IMR-90 (cell line): ENCODE measurements around the gene MPPED1. TPM values are rescaled to one million over a fixed set of nuclear protein-coding genes. Genes with fewer than 3 reads are reported as not detected.

Source experiments
- ATAC-seq: fragments of 200-7000 bp; cut with Tn5 transposase; 2 replicates; pipeline ENCODE4 v1.9.1; 2020; ENCODE audit warnings: low read depth, mild to moderate bottlenecking, moderate library complexity
- BruUV-seq: library from RNA; stranded (reverse); fragments of 400-500 nt; replicated peaks from 2 replicates; lab custom pipeline; 2021; lab: Mats Ljungman, UMichigan
- CTCF ChIA-PET: fragments of 300-600 bp; formaldehyde crosslinking; extraction: SDS; loops from one replicate; lab custom pipeline; 2021; ENCODE audit warnings: antibody characterized with exemption; lab: Yijun Ruan, JAX
- POLR2A ChIA-PET: fragments of 300-600 bp; sonication (Branson Sonifier 250); formaldehyde crosslinking; loops from one replicate; lab custom pipeline; 2022; ENCODE audit warnings: antibody characterized with exemption; ENCODE audit not compliant: unreplicated experiment; lab: Charles Lee
- DNase-seq: peaks from one replicate; pipeline ENCODE4 v3.0.0; 2013
- H2AFZ ChIP-seq: replicated peaks from 2 replicates; pipeline ENCODE3; 2013; ENCODE audit warnings: low read length, mild to moderate bottlenecking; ENCODE audit not compliant: poor library complexity
- H2AK5ac ChIP-seq: 2 replicates; pipeline ENCODE4 v1.6.1; 2013; ENCODE audit warnings: low read depth, low read length, inconsistent platforms
- H2AK9ac ChIP-seq: replicated peaks from 2 replicates; pipeline ENCODE3; 2013; ENCODE audit warnings: mild to moderate bottlenecking, low read depth, low read length, moderate library complexity; ENCODE audit not compliant: poor library complexity
- H2BK120ac ChIP-seq: 2 replicates; pipeline ENCODE4 v1.6.1; 2013; ENCODE audit warnings: low read depth, low read length, inconsistent platforms
- H2BK15ac ChIP-seq: 3 replicates; pipeline ENCODE4 v1.6.1; 2013; ENCODE audit warnings: low read depth, low read length, inconsistent platforms
- H2BK20ac ChIP-seq: 2 replicates; pipeline ENCODE4 v1.6.1; 2013; ENCODE audit warnings: low read depth, mild to moderate bottlenecking, inconsistent platforms, low read length, moderate library complexity
- H2BK5ac ChIP-seq: 2 replicates; pipeline ENCODE4 v1.6.1; 2013; ENCODE audit warnings: mild to moderate bottlenecking, low read depth, low read length, inconsistent platforms; ENCODE audit not compliant: poor library complexity, severe bottlenecking
- H3K14ac ChIP-seq: replicated peaks from 2 replicates; pipeline ENCODE4 v1.6.1; 2013; ENCODE audit warnings: low read depth, low read length, inconsistent platforms
- H3K18ac ChIP-seq: 2 replicates; pipeline ENCODE4 v1.6.1; 2013; ENCODE audit warnings: low read depth, low read length, control low read depth
- H3K23ac ChIP-seq: 2 replicates; pipeline ENCODE4 v1.6.1; 2013; ENCODE audit warnings: low read depth, low read length, inconsistent platforms
- H3K27ac ChIP-seq: 2 replicates; pipeline ENCODE4 v1.5.1; 2013; ENCODE audit warnings: mild to moderate bottlenecking, control low read depth, low read length; ENCODE audit not compliant: insufficient read depth
- H3K27me3 ChIP-seq: 2 replicates; pipeline ENCODE4 v1.6.1; 2013; ENCODE audit warnings: low read length; ENCODE audit not compliant: control insufficient read depth, insufficient read depth
- H3K36me3 ChIP-seq: 2 replicates; pipeline ENCODE4 v1.6.1; 2013; ENCODE audit warnings: low read length, mixed read lengths; ENCODE audit not compliant: control insufficient read depth, insufficient read depth
- H3K4ac ChIP-seq: 2 replicates; pipeline ENCODE4 v1.6.1; 2013; ENCODE audit warnings: low read depth, low read length, inconsistent platforms
- H3K4me1 ChIP-seq: 2 replicates; pipeline ENCODE4 v1.6.1; 2013; ENCODE audit warnings: low read length, mixed read lengths; ENCODE audit not compliant: control insufficient read depth, insufficient read depth
- H3K4me2 ChIP-seq: 2 replicates; pipeline ENCODE4 v1.6.1; 2013; ENCODE audit warnings: low read depth, mild to moderate bottlenecking, control low read depth, low read length, moderate library complexity
- H3K4me3 ChIP-seq: 2 replicates; pipeline ENCODE4 v1.5.1; 2013; ENCODE audit warnings: low read depth, mild to moderate bottlenecking, control low read depth, low read length, moderate library complexity; ENCODE audit not compliant: insufficient read depth
- H3K56ac ChIP-seq: 2 replicates; pipeline ENCODE4 v1.6.1; 2013; ENCODE audit warnings: low read length, inconsistent platforms; ENCODE audit not compliant: insufficient read depth; ENCODE audit errors: extremely low read depth
- H3K79me1 ChIP-seq, 2 experiments: 2 replicates each; pipeline ENCODE4 v1.6.1; 2013; ENCODE audit warnings: low read length in 2 of 2, inconsistent platforms in 1 of 2, low read depth in 1 of 2
- H3K9ac ChIP-seq: 2 replicates; pipeline ENCODE4 v1.6.1; 2013; ENCODE audit warnings: low read depth, low read length, control low read depth
- H3K9me1 ChIP-seq: 2 replicates; pipeline ENCODE4 v1.6.1; 2013; ENCODE audit warnings: low read length, inconsistent platforms; ENCODE audit not compliant: insufficient read depth
- H3K9me3 ChIP-seq: 2 replicates; pipeline ENCODE4 v1.6.1; 2013; ENCODE audit warnings: low read length; ENCODE audit not compliant: control insufficient read depth, insufficient read depth
- H4K20me1 ChIP-seq: 2 replicates; pipeline ENCODE4 v1.6.1; 2013; ENCODE audit warnings: low read length, inconsistent platforms; ENCODE audit not compliant: insufficient read depth
- H4K5ac ChIP-seq: 2 replicates; pipeline ENCODE4 v1.6.1; 2013; ENCODE audit warnings: mild to moderate bottlenecking, low read depth, low read length, control low read depth
- H4K8ac ChIP-seq, 2 experiments: 2 replicates each; pipeline ENCODE4 v1.6.1; 2013; ENCODE audit warnings: low read depth in 2 of 2, low read length in 2 of 2, control low read depth in 1 of 2, inconsistent platforms in 1 of 2
- H4K91ac ChIP-seq: 2 replicates; pipeline ENCODE4 v1.6.1; 2013; ENCODE audit warnings: low read depth, low read length, inconsistent platforms; ENCODE audit not compliant: insufficient read depth
- BHLHE40 ChIP-seq: fragments of 150-350 bp; IDR thresholded peaks from 2 replicates; pipeline ENCODE4 v1.6.1; 2016; ENCODE audit warnings: mild to moderate bottlenecking, low read depth, low read length
- CEBPB ChIP-seq: IDR thresholded peaks from 2 replicates; pipeline ENCODE4 v1.6.1; 2012; ENCODE audit warnings: low read depth, low read length, improper control_type of control experiment
- CHD1 ChIP-seq: IDR thresholded peaks from 2 replicates; pipeline ENCODE4 v1.6.1; 2012; ENCODE audit warnings: low read depth, low read length, improper control_type of control experiment
- FOS ChIP-seq: fragments of 150-350 bp; IDR thresholded peaks from 2 replicates; pipeline ENCODE4 v1.6.1; 2016; ENCODE audit warnings: low read depth, low read length
- MXI1 ChIP-seq: IDR thresholded peaks from 2 replicates; pipeline ENCODE4 v1.6.1; 2012; ENCODE audit warnings: low read depth, mild to moderate bottlenecking, low read length, moderate library complexity, borderline replicate concordance
- POLR2A ChIP-seq: IDR thresholded peaks from 2 replicates; pipeline ENCODE4 v1.6.1; 2012; ENCODE audit warnings: mild to moderate bottlenecking, low read depth, low read length
- SMC3 ChIP-seq: fragments of 150-350 bp; IDR thresholded peaks from 2 replicates; pipeline ENCODE4 v1.6.1; 2016; ENCODE audit warnings: low read depth, mild to moderate bottlenecking, antibody characterized with exemption, low read length, moderate library complexity
- WGBS, 2 experiments: methylation state at CpG; one replicate each; pipeline versions ENCODE4 v1.1.5 to v1.1.7; 2013; ENCODE audit warnings: missing lambda C conversion rate in 2 of 2; ENCODE audit not compliant: insufficient read length in 1 of 2; ENCODE audit errors: extremely low coverage in 2 of 2; 5-methylcytosine and 5-hydroxymethylcytosine counted together
- dilution Hi-C: fragments of 300-500 bp; cut with HindIII; formaldehyde crosslinking; loops from one replicate; pipeline ENCODE4 v1.14.3; 2018; ENCODE audit warnings: low sequenced_read_pairs; ENCODE audit not compliant: unreplicated experiment
- in situ Hi-C: fragments of 300-500 bp; cut with MboI; formaldehyde crosslinking; loops from 3 replicates; pipeline ENCODE4 v1.14.3; 2019; ENCODE audit warnings: low sequenced_read_pairs, inconsistent platforms, mixed read lengths
- intact Hi-C: fragments of 100-400 bp; cut with micrococcal nuclease; formaldehyde crosslinking; loops from 2 replicates; pipeline ENCODE4 v1.10.0; 2022
- polyA plus RNA-seq, 3 experiments: library from polyadenylated mRNA; depleted of rRNA; stranded (reverse); fragments of >200 nt; gene quantifications; 2 replicates each; pipeline ENCODE4 v1.2.3, GENCODE V29; 2012; ENCODE audit warnings: low replicate concordance in 1 of 3
- total RNA-seq: library from RNA; depleted of rRNA; stranded (reverse); fragments of >200 nt; gene quantifications from 2 replicates; pipeline ENCODE4 v1.2.3, GENCODE V29; 2012
- TF ChIP-seq, protein P1 (sequence below): fragments of 150-350 bp; IDR thresholded peaks from 2 replicates; pipeline ENCODE4 v1.6.1; 2017; ENCODE audit warnings: mild to moderate bottlenecking, antibody characterized with exemption, low read length, low read depth

Gene MPPED1
- total and polyA plus RNA-seq, 2 of the 4 experiments (the other 2 are of a cell fraction): not detected

DNA sequence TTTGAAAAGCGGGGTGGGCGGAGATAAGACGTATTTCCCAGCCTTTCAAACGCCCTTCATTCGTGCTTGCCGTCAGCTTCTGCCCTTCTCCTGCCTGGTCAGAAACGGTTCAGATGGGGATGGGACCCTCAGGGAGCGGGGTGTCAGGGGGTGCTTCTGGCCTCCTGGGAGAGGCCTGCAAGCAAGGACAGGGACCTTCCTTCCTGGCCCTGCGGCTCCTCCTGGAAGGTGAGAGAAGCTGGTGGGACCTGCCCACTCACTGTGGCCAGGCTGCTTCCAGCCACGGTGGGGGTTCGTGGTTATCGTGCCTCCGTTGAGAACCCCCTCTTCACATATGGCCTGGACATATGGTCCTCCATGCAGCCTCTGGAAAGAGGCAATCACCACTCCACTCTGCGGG, 104.6 kb downstream of the MPPED1 start:
- in situ Hi-C loops: no loop called here
- Histone ChIP-seq H3K18ac (no peak overlapping the region), H3K9ac (no peak overlapping the region), H3K36me3 (no peaks in the 10 kb centered on the region), H3K4me3 (no peak overlapping the region), H2BK20ac (no peak overlapping the region), H2AK9ac (no peak overlapping the region), H4K91ac (no peak overlapping the region), H3K27ac (no peak overlapping the region), H3K79me1 (no peaks in the 10 kb centered on the region), H4K5ac (no peak overlapping the region), H3K9me3 (peaks cover 10% of the 10 kb centered on the region), H3K14ac (no peak overlapping the region), H2BK120ac (no peak overlapping the region), H3K4me2 (no peak overlapping the region), H2AK5ac (no peak overlapping the region), H3K23ac (no peak overlapping the region), H2AFZ (no peak overlapping the region), H3K9me1 (no peaks in the 10 kb centered on the region), H2BK15ac (no peak overlapping the region), H3K4me1 (no peaks in the 10 kb centered on the region), H2BK5ac (no peak overlapping the region), H3K27me3 (no peaks in the 10 kb centered on the region), H4K8ac (no peak overlapping the region), H4K20me1 (no peaks in the 10 kb centered on the region), H3K4ac (no peak overlapping the region), H3K56ac (no peak overlapping the region)
- POLR2A ChIA-PET: no interaction called here
- CTCF ChIA-PET: no interaction called here
- ATAC-seq (no peak), DNase-seq (no peak)
- TF ChIP-seq, protein P1, sequence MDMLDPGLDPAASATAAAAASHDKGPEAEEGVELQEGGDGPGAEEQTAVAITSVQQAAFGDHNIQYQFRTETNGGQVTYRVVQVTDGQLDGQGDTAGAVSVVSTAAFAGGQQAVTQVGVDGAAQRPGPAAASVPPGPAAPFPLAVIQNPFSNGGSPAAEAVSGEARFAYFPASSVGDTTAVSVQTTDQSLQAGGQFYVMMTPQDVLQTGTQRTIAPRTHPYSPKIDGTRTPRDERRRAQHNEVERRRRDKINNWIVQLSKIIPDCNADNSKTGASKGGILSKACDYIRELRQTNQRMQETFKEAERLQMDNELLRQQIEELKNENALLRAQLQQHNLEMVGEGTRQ: no peak
- TF ChIP-seq CEBPB (no peak), CHD1 (no peak), MXI1 (no peak), FOS (no peak), POLR2A (no peak), BHLHE40 (no peak), SMC3 (no peak)
- intact Hi-C loops: no loop called here
- no CpG with 5 or more reads among the region's 14 CpGs for WGBS, 2 experiments
- BruUV-seq: no TSS peak
- dilution Hi-C loops: no loop called here
